PC-3 (cell line): Measurements from ENCODE around the gene CCDC89. TPM values are rescaled to one million over a fixed set of nuclear protein-coding genes. Genes with fewer than 3 reads are reported as not detected.
A peak's percentile ranks its signal among the peaks of the same experiment; 100 is the strongest.

ENCODE experiments used
- ATAC-seq: fragments of 200-7000 bp; cut with Tn5 transposase; 2 replicates; pipeline ENCODE4 v1.9.1; 2020; ENCODE audit warnings: mild to moderate bottlenecking, moderate library complexity
- BruUV-seq: library from RNA; stranded (reverse); fragments of 400-500 nt; replicated peaks from 2 replicates; lab custom pipeline; 2021; lab: Mats Ljungman, UMichigan
- CTCF ChIA-PET: fragments of 300-600 bp; sonication (Branson Sonifier 250); formaldehyde crosslinking; loops from one replicate; lab custom pipeline; 2022; ENCODE audit warnings: antibody characterized with exemption; lab: Charles Lee
- POLR2A ChIA-PET: fragments of 300-600 bp; sonication (Branson Sonifier 250); formaldehyde crosslinking; loops from one replicate; lab custom pipeline; 2022; ENCODE audit warnings: antibody characterized with exemption; ENCODE audit not compliant: unreplicated experiment; lab: Charles Lee
- DNase-seq: peaks from one replicate; pipeline ENCODE4 v3.0.0-alpha.2; 2015
- H2AFZ ChIP-seq: fragments of 300-600 bp; sonication (generic); 2 replicates; pipeline ENCODE4 v1.6.0; 2016; ENCODE audit warnings: antibody characterized with exemption, low read length
- H3F3A ChIP-seq: fragments of 300-600 bp; sonication (generic); one replicate; pipeline ENCODE4 v1.6.0; 2017; ENCODE audit warnings: antibody characterized with exemption, low read length, control low read depth, mild to moderate bottlenecking; ENCODE audit not compliant: unreplicated experiment
- H3K27ac ChIP-seq: fragments of 300-600 bp; sonication (generic); 2 replicates; pipeline ENCODE4 v1.5.1; 2016; ENCODE audit warnings: mild to moderate bottlenecking, low read length
- H3K27me3 ChIP-seq: fragments of 300-600 bp; sonication (generic); 2 replicates; pipeline ENCODE4 v1.6.1; 2016; ENCODE audit warnings: low read length, mixed read lengths
- H3K36me3 ChIP-seq: fragments of 300-600 bp; sonication (generic); 2 replicates; pipeline ENCODE4 v1.6.1; 2016; ENCODE audit warnings: low read depth, mixed run types, low read length, mixed read lengths
- H3K4me1 ChIP-seq: fragments of 300-600 bp; sonication (generic); 2 replicates; pipeline ENCODE4 v1.5.1; 2016; ENCODE audit warnings: low read length; ENCODE audit not compliant: insufficient read depth
- H3K4me2 ChIP-seq: fragments of 300-600 bp; sonication (generic); 2 replicates; pipeline ENCODE4 v1.6.0; 2016; ENCODE audit warnings: low read length
- H3K4me3 ChIP-seq: fragments of 300-600 bp; sonication (generic); 2 replicates; pipeline ENCODE4 v1.5.1; 2016; ENCODE audit warnings: mild to moderate bottlenecking, low read length, mixed read lengths
- H3K79me2 ChIP-seq: fragments of 300-600 bp; sonication (generic); 2 replicates; pipeline ENCODE4 v1.6.1; 2017; ENCODE audit warnings: low read length, mixed read lengths
- H3K9ac ChIP-seq: fragments of 300-600 bp; sonication (generic); 2 replicates; pipeline ENCODE4 v1.6.0; 2016; ENCODE audit warnings: mild to moderate bottlenecking, low read length
- H3K9me2 ChIP-seq: fragments of 300-600 bp; sonication (generic); replicated peaks from 2 replicates; pipeline ENCODE4 v1.6.1; 2016; ENCODE audit warnings: mixed run types, low read length, mixed read lengths
- H3K9me3 ChIP-seq: fragments of 300-600 bp; sonication (generic); 2 replicates; pipeline ENCODE4 v1.6.1; 2016; ENCODE audit warnings: low read length, mixed read lengths
- H4K20me1 ChIP-seq: fragments of 300-600 bp; sonication (generic); 2 replicates; pipeline ENCODE4 v1.6.1; 2016; ENCODE audit warnings: low read length, mixed read lengths
- CTCF ChIP-seq: fragments of 300-600 bp; sonication (generic); conservative IDR thresholded peaks from 2 replicates; pipeline ENCODE4 v1.5.1; 2017; ENCODE audit warnings: antibody characterized with exemption, low read depth, mild to moderate bottlenecking, low read length
- EZH2 ChIP-seq: fragments of 300-600 bp; sonication (generic); IDR thresholded peaks from one replicate; pipeline ENCODE4 v1.6.1; 2017; ENCODE audit warnings: antibody characterized with exemption, mild to moderate bottlenecking, low read length; ENCODE audit not compliant: unreplicated experiment
- EZH2phosphoT487 ChIP-seq: fragments of 300-600 bp; sonication (generic); IDR thresholded peaks from 2 replicates; pipeline ENCODE4 v1.6.1; 2018; ENCODE audit warnings: mild to moderate bottlenecking, antibody characterized with exemption, low read length, borderline replicate concordance
- intact Hi-C: fragments of 100-400 bp; cut with micrococcal nuclease; formaldehyde crosslinking; loops from 2 replicates; pipeline ENCODE4 v1.9.0; 2023
- total RNA-seq: library from RNA; depleted of rRNA; stranded (reverse); fragments of >200 nt; gene quantifications from 2 replicates; pipeline ENCODE4 v1.2.3, GENCODE V29; 2014

Gene CCDC89
- total RNA-seq, 1 experiment from 2014 or later = 0.55 TPM

DNA sequence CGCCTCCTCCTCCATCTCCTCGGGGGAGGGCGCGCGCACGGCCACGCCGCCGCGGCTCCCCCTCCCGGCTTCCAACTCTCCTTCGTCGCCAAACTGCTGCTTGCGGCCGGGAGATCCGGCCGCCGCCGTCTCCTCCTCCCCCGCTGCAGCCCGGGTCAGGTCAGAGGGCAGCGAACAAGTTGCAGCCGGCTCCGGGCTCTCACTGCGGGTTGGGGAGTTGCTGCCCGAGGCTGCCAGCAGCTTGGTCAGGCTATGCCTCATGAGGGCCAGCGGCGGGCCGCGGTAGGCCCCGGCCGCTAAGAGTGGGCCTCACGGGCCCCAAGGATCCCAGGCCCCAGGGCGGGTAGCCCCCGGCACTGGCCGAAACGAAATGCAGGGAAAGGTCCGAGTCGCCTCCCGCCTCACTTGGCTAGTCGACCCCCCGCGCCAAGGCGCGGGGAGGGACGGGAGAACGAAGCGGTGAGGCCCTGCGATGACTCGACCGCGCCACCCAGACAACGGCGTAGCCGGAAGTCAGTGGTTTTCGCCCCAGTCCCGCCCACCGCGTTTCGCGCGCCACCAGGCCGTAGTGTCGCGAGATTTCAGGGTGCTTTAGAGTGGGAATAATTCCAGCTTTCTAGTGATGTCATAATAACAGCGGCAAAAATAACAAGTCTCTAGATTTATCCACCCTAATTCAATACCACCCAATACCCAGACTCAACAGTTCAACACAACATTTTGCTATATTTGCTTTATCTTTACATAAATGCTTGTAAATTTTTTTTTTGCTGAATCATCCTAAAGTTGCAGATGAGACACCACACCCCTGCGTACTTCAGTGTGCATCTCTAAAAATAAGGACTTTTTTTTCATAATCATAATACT is 21.1 kb downstream of the CCDC89 start, which contains the start of gene CREBZF:
Gene CREBZF (minus strand): TSS at position 515 of the 867 bp plus-strand sequence. CDS start 254 bp downstream, at position 261.
- peak within 1 kb of the TSS; percentile 99 for H3K9ac ChIP-seq
- peak; percentile 98 for DNase-seq
- no peaks in the 10 kb centered on the region for H3F3A ChIP-seq
- ATAC-seq = peak; percentile 89
- BruUV-seq = TSS peak; percentile 35
- H3K27ac ChIP-seq = peak within 1 kb of the TSS; percentile 91
- H3K4me3 ChIP-seq = peak within 1 kb of the TSS; percentile 98
- ChIA-PET CTCF (interaction anchor here (1.0 kb wide), 1 partner anchor 145 kb away, joined by 3 read pairs; no protein-coding TSS in a partner anchor), POLR2A (interaction anchor here (0.7 to 0.8 kb wide), 3 partner anchors 17 to 36 kb away, joined by 3 to 37 read pairs (median 5); partner anchors contain the start of genes TMEM126A and TMEM126B)
- peak within 1 kb of the TSS; percentile 79 for H2AFZ ChIP-seq
- H3K9me2 ChIP-seq = no peaks in the 10 kb centered on the region
- peaks cover 23% of the 10 kb centered on the region for H3K4me1 ChIP-seq
- intact Hi-C loops = loop anchor here (1.0 to 10.0 kb wide), 4 partner anchors 37 to 580 kb away; partner anchors contain the start of genes EED and TMEM126B
- no peak for TF ChIP-seq EZH2phosphoT487
- no peak for TF ChIP-seq CTCF
- TF ChIP-seq EZH2 = no peak
- peaks cover 51% of the 10 kb centered on the region for H3K79me2 ChIP-seq
- no peaks in the 10 kb centered on the region for H3K9me3 ChIP-seq
- H3K4me2 ChIP-seq = peak within 1 kb of the TSS; percentile 96
- peaks cover 34% of the 10 kb centered on the region for H3K36me3 ChIP-seq
- no peaks in the 10 kb centered on the region for H3K27me3 ChIP-seq
- peaks cover 41% of the 10 kb centered on the region for H4K20me1 ChIP-seq

- BruUV-seq = no TSS peak
- CTCF ChIA-PET = no interaction called here
- Histone ChIP-seq H3K9me2 (no peaks in the 10 kb centered on the region), H3K9me3 (no peaks in the 10 kb centered on the region), H3K4me3 (peak overlapping the region; percentile 98), H3K79me2 (peaks cover 60% of the 10 kb centered on the region), H3K4me1 (peaks cover 32% of the 10 kb centered on the region), H3K36me3 (peaks cover 42% of the 10 kb centered on the region), H3K27ac (peak overlapping the region; percentile 91), H4K20me1 (peaks cover 49% of the 10 kb centered on the region), H3K4me2 (peak overlapping the region; percentile 96), H2AFZ (peak overlapping the region; percentile 79; the same call in 1 of the 2 replicates), H3K27me3 (no peaks in the 10 kb centered on the region), H3K9ac (peak overlapping the region; percentile 99), H3F3A (no peaks in the 10 kb centered on the region)
- no peak for TF ChIP-seq EZH2phosphoT487
- TF ChIP-seq EZH2 = no peak
- TF ChIP-seq CTCF = peak; percentile 63
- intact Hi-C loops = loop anchor here (1.0 to 10.0 kb wide), 4 partner anchors 36 to 581 kb away; partner anchors contain the start of genes EED and TMEM126B
- DNase-seq (peak; percentile 78), ATAC-seq (peak; percentile 55)
- POLR2A ChIA-PET = interaction anchor here (0.5 to 0.8 kb wide), 3 partner anchors 16 to 410 kb away, joined by 3 to 37 read pairs (median 3); partner anchors contain the start of genes TMEM126A and TMEM126B
These were observed 22.0 kb downstream of the CCDC89 start for GRCh38 chr11:85663753-85664614.
